HepG2 (cell line): ENCODE measurements around the gene FSIP1. TPM values are rescaled to one million over a fixed set of nuclear protein-coding genes. Genes with fewer than 3 reads are reported as not detected.

Experiments used
- ATAC-seq: fragments of 200-7000 bp; cut with Tn5 transposase; 3 replicates; pipeline ENCODE4 v1.9.1; 2020; ENCODE audit warnings: mild to moderate bottlenecking, moderate library complexity
- BruUV-seq: library from RNA; stranded (reverse); fragments of 400-500 nt; replicated peaks from 2 replicates; lab custom pipeline; 2021; lab: Mats Ljungman, UMichigan
- CTCF ChIA-PET: fragments of 300-600 bp; formaldehyde crosslinking; extraction: SDS; loops from one replicate; lab custom pipeline; 2021; ENCODE audit warnings: low total read pairs, inconsistent platforms, low intra/inter-chr PET ratio; lab: Yijun Ruan, JAX
- POLR2A ChIA-PET: fragments of 350-600 bp; sonication (Branson Sonifier 250); formaldehyde crosslinking; loops from one replicate; lab custom pipeline; 2020; ENCODE audit warnings: antibody characterized with exemption, inconsistent platforms; lab: Yijun Ruan, JAX
- DNase-seq: peaks from one replicate; pipeline ENCODE4 v3.0.0-alpha.2; 2015; ENCODE audit warnings: low spot score
- FAIRE-seq: peaks from 3 replicates; lab custom pipeline; 2011; peaks lifted over from hg19 to GRCh38; lab: Jason Lieb, UNC
- H2AFZ ChIP-seq: one replicate; pipeline ENCODE4 v1.6.1; 2011; ENCODE audit warnings: low read length, inconsistent platforms
- H3K27ac ChIP-seq: fragments of 300-600 bp; 3 replicates; pipeline ENCODE4 v1.8.0; 2011; ENCODE audit warnings: mixed run types, mild to moderate bottlenecking, mixed read lengths, low read length, inconsistent platforms; ENCODE audit not compliant: insufficient read depth; ENCODE audit errors: extremely low read length
- H3K27me3 ChIP-seq, 2 experiments: fragments of 200-600 bp in 1 of 2; 2 replicates in 1 of 2; 3 replicates in 1 of 2; pipeline versions ENCODE4 v1.6.0 to v1.8.0; 2011; ENCODE audit warnings: low read length in 2 of 2, mild to moderate bottlenecking in 2 of 2, moderate library complexity in 2 of 2, inconsistent platforms in 1 of 2; ENCODE audit not compliant: insufficient read depth in 2 of 2, control insufficient read depth in 1 of 2
- H3K36me3 ChIP-seq, 2 experiments: fragments of 200-600 bp in 1 of 2; replicated peaks in 1 of 2; 2 replicates in 1 of 2; 3 replicates in 1 of 2; pipeline versions ENCODE4 v1.5.1 to v1.8.0; 2011; ENCODE audit warnings: low read length in 2 of 2, inconsistent platforms in 1 of 2; ENCODE audit not compliant: insufficient read depth in 2 of 2, control insufficient read depth in 1 of 2
- H3K4me1 ChIP-seq: 2 replicates; pipeline ENCODE4 v1.5.1; 2012; ENCODE audit warnings: low read length, inconsistent platforms; ENCODE audit not compliant: insufficient read depth
- H3K4me2 ChIP-seq: 2 replicates; pipeline ENCODE4 v1.6.0; 2011; ENCODE audit warnings: low read depth, low read length, inconsistent platforms
- H3K4me3 ChIP-seq, 3 experiments: fragments of 200-600 bp in 1 of 3; sonication (generic), shearing (Covaris generic) in 1 of 3; replicated peaks in 1 of 3; 2 replicates each; pipeline ENCODE4 v1.5.1; 2011 to 2016; ENCODE audit warnings: low read length in 3 of 3, inconsistent platforms in 2 of 3, low read depth in 2 of 3, mild to moderate bottlenecking in 2 of 3, control low read depth in 1 of 3, mixed read lengths in 1 of 3; ENCODE audit not compliant: insufficient read depth in 1 of 3
- H3K79me2 ChIP-seq: one replicate; pipeline ENCODE4 v1.6.1; 2011; ENCODE audit warnings: low read length, inconsistent platforms; ENCODE audit not compliant: insufficient read depth
- H3K9ac ChIP-seq: 2 replicates; pipeline ENCODE4 v1.6.0; 2011; ENCODE audit warnings: mild to moderate bottlenecking, low read depth, low read length, inconsistent platforms; ENCODE audit not compliant: insufficient read depth
- H3K9me3 ChIP-seq: 2 replicates; pipeline ENCODE4 v1.5.1; 2012; ENCODE audit warnings: mild to moderate bottlenecking, low read length
- H4K20me1 ChIP-seq: 2 replicates; pipeline ENCODE4 v1.6.0; 2011; ENCODE audit warnings: inconsistent platforms, mild to moderate bottlenecking, low read length, moderate library complexity; ENCODE audit not compliant: insufficient read depth
- ARNT ChIP-seq: fragments of 450-650 bp; IDR thresholded peaks from 2 replicates; pipeline ENCODE4 v1.6.1; 2017
- MAFF ChIP-seq: IDR thresholded peaks from 2 replicates; pipeline ENCODE4 v1.6.1; 2011; ENCODE audit warnings: low read depth, low read length, improper control_type of control experiment
- MAZ ChIP-seq, 2 experiments: sonication (generic) in 1 of 2; formaldehyde crosslinking in 1 of 2; IDR thresholded peaks; 2 replicates each; pipeline versions ENCODE4 v1.5.0 to v1.6.1; 2012 to 2020; ENCODE audit warnings: low read depth in 2 of 2, mild to moderate bottlenecking in 2 of 2, borderline replicate concordance in 1 of 2, improper control_type of control experiment in 1 of 2, low read length in 1 of 2, missing genetic modification reagents in 1 of 2, moderate library complexity in 1 of 2
- NRL ChIP-seq: sonication (generic); formaldehyde crosslinking; IDR thresholded peaks from 2 replicates; pipeline ENCODE4 v1.5.0; 2020; ENCODE audit warnings: missing genetic modification reagents, mild to moderate bottlenecking, moderate library complexity, borderline replicate concordance
- SALL1 ChIP-seq: sonication (generic); formaldehyde crosslinking; IDR thresholded peaks from 2 replicates; pipeline ENCODE4 v1.8.0; 2022; ENCODE audit warnings: mild to moderate bottlenecking, missing genetic modification reagents
- STAT6 ChIP-seq: sonication (generic); formaldehyde crosslinking; IDR thresholded peaks from 2 replicates; pipeline ENCODE4 v1.4.0; 2020; ENCODE audit warnings: missing genetic modification reagents, mild to moderate bottlenecking, borderline replicate concordance
- ZNF274 ChIP-seq: sonication (generic); formaldehyde crosslinking; IDR thresholded peaks from 2 replicates; pipeline ENCODE4 v1.5.1; 2020; ENCODE audit warnings: mild to moderate bottlenecking, missing genetic modification reagents
- WGBS: methylation state at CpG from one replicate; pipeline ENCODE4 v1.1.6; 2017; ENCODE audit warnings: low lambda C conversion rate; 5-methylcytosine and 5-hydroxymethylcytosine counted together
- in situ Hi-C: cut with HindIII; loops from 2 replicates; pipeline ENCODE4 v1.10.0; 2017; ENCODE audit warnings: low pct_unique_long_range_greater_than_20kb; ENCODE audit not compliant: extremely low pct_ligation_motif_present
- intact Hi-C: fragments of 100-400 bp; cut with micrococcal nuclease; formaldehyde crosslinking; loops from one replicate; pipeline ENCODE4 v1.10.0; 2022; ENCODE audit not compliant: unreplicated experiment
- polyA plus RNA-seq, 8 experiments: library from polyadenylated mRNA; depleted of rRNA in 3 of 8; stranded (reverse) in 7 of 8; unstranded in 1 of 8; fragments of >200 nt; fragmentation: Illumina TruSeq in 4 of 8; extraction: Trizol in 4 of 8; gene quantifications; 2 replicates each; pipeline versions ENCODE4 v1.2.1 to v1.2.3, GENCODE V29; 2011 to 2016; ENCODE audit warnings: low read depth in 4 of 8, missing spikeins in 1 of 8, mixed read lengths in 1 of 8; ENCODE audit not compliant: insufficient read depth in 1 of 8
- total RNA-seq, 5 experiments: library from RNA; depleted of rRNA; stranded (reverse); fragments of >200 nt; fragmentation: Illumina TruSeq; extraction: Trizol; gene quantifications; 2 replicates each; pipeline ENCODE4 v1.2.3, GENCODE V29; 2016; ENCODE audit warnings: low read depth in 1 of 5
- TF ChIP-seq, protein P1 (sequence below): sonication (generic); formaldehyde crosslinking; IDR thresholded peaks from 2 replicates; pipeline ENCODE4 v1.5.1; 2020; ENCODE audit warnings: mild to moderate bottlenecking, missing genetic modification reagents, moderate library complexity
- TF ChIP-seq, protein P2 (sequence below): sonication (generic); formaldehyde crosslinking; IDR thresholded peaks from 2 replicates; pipeline ENCODE4 v1.4.0; 2020; ENCODE audit warnings: missing genetic modification reagents, borderline replicate concordance
- TF ChIP-seq, protein P3 (sequence below): sonication (generic); formaldehyde crosslinking; IDR thresholded peaks from 2 replicates; pipeline ENCODE4 v1.9.0; 2022; ENCODE audit warnings: missing genetic modification reagents, mild to moderate bottlenecking, borderline replicate concordance

Gene FSIP1
- total and polyA plus RNA-seq, 2 of the 13 experiments (the other 11 are each of a cell fraction or from before 2014, with no cell fraction given): 0.18 TPM; not detected in 1

DNA sequence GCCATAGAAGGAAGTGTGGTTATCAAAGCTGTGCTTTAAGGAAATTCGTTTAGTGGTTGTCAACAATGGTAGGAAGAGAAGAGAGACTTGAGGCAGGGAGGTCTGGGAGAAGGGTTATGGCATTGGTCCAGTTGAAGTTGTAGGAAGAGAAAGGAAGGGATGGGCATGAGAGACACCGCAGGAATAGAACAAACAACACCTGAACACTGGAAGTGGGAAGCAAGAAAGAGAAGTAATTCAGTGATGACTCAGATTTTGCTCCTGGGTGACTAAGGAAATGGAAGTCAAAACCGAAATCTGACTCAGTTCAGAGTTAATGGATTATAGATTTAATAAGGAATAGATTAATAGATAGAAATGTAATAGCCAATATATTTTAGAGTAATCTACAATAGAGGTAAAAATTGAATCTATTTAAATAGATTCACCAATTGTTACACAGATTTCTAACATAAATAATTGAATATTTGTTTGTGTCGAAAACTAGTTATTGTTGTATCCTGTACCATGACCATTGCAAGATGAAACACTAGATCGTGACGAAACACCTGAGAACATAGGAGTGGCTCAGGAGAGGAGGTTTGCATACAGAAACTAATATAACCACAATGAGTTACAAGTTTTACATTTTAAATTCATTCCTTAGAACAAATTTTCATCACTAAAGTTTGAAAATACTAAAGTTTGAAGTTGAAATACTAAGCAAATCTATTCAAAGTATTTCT lies 165.7 kb downstream of the FSIP1 start:
- H3K36me3 ChIP-seq: no peaks in the 10 kb centered on the region
- ChIA-PET POLR2A (no interaction called here), CTCF (no interaction called here)
- no peak overlapping the region for H3K27ac ChIP-seq
- H2AFZ ChIP-seq: no peak overlapping the region
- no peak overlapping the region for H3K4me2 ChIP-seq
- no peaks in the 10 kb centered on the region for H4K20me1 ChIP-seq
- H3K4me1 ChIP-seq: no peaks in the 10 kb centered on the region
- BruUV-seq: no TSS peak
- H3K4me3 ChIP-seq: no peak overlapping the region
- H3K79me2 ChIP-seq: no peaks in the 10 kb centered on the region
- ATAC-seq: no peak
- no peaks in the 10 kb centered on the region for H3K27me3 ChIP-seq
- FAIRE-seq: no peak
- intact Hi-C loops (no loop called here), in situ Hi-C loops (no loop called here)
- no peak overlapping the region for H3K9ac ChIP-seq
- WGBS: 28% methylated on average over 6 of the region's 6 CpGs
- no peaks in the 10 kb centered on the region for H3K9me3 ChIP-seq
- no peak for DNase-seq
- TF ChIP-seq STAT6 (no peak), SALL1 (CRISPR knock-in tag) (no peak), ZNF274 (CRISPR knock-in tag) (no peak), ARNT (no peak), MAFF (no peak), NRL (CRISPR knock-in tag) (no peak), MAZ (IDR thresholded peaks at IDR 0.05; ENCODE audit: borderline replicate concordance, low read depth, low read length) (no peak), MAZ (CRISPR knock-in tag; IDR thresholded peaks at IDR 0.05; ENCODE audit: low read depth) (no peak)
- TF ChIP-seq, protein P1, sequence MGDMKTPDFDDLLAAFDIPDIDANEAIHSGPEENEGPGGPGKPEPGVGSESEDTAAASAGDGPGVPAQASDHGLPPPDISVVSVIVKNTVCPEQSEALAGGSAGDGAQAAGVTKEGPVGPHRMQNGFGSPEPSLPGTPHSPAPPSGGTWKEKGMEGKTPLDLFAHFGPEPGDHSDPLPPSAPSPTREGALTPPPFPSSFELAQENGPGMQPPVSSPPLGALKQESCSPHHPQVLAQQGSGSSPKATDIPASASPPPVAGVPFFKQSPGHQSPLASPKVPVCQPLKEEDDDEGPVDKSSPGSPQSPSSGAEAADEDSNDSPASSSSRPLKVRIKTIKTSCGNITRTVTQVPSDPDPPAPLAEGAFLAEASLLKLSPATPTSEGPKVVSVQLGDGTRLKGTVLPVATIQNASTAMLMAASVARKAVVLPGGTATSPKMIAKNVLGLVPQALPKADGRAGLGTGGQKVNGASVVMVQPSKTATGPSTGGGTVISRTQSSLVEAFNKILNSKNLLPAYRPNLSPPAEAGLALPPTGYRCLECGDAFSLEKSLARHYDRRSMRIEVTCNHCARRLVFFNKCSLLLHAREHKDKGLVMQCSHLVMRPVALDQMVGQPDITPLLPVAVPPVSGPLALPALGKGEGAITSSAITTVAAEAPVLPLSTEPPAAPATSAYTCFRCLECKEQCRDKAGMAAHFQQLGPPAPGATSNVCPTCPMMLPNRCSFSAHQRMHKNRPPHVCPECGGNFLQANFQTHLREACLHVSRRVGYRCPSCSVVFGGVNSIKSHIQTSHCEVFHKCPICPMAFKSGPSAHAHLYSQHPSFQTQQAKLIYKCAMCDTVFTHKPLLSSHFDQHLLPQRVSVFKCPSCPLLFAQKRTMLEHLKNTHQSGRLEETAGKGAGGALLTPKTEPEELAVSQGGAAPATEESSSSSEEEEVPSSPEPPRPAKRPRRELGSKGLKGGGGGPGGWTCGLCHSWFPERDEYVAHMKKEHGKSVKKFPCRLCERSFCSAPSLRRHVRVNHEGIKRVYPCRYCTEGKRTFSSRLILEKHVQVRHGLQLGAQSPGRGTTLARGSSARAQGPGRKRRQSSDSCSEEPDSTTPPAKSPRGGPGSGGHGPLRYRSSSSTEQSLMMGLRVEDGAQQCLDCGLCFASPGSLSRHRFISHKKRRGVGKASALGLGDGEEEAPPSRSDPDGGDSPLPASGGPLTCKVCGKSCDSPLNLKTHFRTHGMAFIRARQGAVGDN (CRISPR knock-in tag): no peak
- TF ChIP-seq, protein P2, sequence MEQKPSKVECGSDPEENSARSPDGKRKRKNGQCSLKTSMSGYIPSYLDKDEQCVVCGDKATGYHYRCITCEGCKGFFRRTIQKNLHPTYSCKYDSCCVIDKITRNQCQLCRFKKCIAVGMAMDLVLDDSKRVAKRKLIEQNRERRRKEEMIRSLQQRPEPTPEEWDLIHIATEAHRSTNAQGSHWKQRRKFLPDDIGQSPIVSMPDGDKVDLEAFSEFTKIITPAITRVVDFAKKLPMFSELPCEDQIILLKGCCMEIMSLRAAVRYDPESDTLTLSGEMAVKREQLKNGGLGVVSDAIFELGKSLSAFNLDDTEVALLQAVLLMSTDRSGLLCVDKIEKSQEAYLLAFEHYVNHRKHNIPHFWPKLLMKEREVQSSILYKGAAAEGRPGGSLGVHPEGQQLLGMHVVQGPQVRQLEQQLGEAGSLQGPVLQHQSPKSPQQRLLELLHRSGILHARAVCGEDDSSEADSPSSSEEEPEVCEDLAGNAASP (CRISPR knock-in tag): no peak
- TF ChIP-seq, protein P3, sequence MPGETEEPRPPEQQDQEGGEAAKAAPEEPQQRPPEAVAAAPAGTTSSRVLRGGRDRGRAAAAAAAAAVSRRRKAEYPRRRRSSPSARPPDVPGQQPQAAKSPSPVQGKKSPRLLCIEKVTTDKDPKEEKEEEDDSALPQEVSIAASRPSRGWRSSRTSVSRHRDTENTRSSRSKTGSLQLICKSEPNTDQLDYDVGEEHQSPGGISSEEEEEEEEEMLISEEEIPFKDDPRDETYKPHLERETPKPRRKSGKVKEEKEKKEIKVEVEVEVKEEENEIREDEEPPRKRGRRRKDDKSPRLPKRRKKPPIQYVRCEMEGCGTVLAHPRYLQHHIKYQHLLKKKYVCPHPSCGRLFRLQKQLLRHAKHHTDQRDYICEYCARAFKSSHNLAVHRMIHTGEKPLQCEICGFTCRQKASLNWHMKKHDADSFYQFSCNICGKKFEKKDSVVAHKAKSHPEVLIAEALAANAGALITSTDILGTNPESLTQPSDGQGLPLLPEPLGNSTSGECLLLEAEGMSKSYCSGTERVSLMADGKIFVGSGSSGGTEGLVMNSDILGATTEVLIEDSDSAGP (CRISPR knock-in tag): no peak
